Sigmoid colon (tissue), 4 donors: ENCODE results near the gene ZNF235.

Experiments used
- EP300 ChIP-seq, 4 donors: sonication (generic); formaldehyde crosslinking; IDR thresholded peaks; one replicate each; pipeline ENCODE4 v1.6.1; 2017; ENCODE audit warnings: antibody characterized with exemption in 4 of 4
- POLR2A ChIP-seq, 2 donors: fragments of 450-650 bp; IDR thresholded peaks; one replicate each; pipeline ENCODE4 v1.6.1; 2016; ENCODE audit warnings: antibody characterized with exemption in 2 of 2, mild to moderate bottlenecking in 2 of 2, moderate library complexity in 2 of 2
- POLR2AphosphoS5 ChIP-seq, 4 donors: sonication (generic); formaldehyde crosslinking; IDR thresholded peaks; one replicate each; pipeline ENCODE4 v1.6.1; 2017; ENCODE audit warnings: antibody characterized with exemption in 4 of 4
- TF ChIP-seq, protein P1 (sequence below), 4 experiments: fragments of 450-650 bp in 3 of 4; fragments of 200-600 bp in 1 of 4; IDR thresholded peaks; one replicate each; pipeline ENCODE4 v1.5.1; 2016 to 2019; ENCODE audit warnings: antibody characterized with exemption in 4 of 4, mild to moderate bottlenecking in 3 of 4, moderate library complexity in 2 of 4

DNA sequence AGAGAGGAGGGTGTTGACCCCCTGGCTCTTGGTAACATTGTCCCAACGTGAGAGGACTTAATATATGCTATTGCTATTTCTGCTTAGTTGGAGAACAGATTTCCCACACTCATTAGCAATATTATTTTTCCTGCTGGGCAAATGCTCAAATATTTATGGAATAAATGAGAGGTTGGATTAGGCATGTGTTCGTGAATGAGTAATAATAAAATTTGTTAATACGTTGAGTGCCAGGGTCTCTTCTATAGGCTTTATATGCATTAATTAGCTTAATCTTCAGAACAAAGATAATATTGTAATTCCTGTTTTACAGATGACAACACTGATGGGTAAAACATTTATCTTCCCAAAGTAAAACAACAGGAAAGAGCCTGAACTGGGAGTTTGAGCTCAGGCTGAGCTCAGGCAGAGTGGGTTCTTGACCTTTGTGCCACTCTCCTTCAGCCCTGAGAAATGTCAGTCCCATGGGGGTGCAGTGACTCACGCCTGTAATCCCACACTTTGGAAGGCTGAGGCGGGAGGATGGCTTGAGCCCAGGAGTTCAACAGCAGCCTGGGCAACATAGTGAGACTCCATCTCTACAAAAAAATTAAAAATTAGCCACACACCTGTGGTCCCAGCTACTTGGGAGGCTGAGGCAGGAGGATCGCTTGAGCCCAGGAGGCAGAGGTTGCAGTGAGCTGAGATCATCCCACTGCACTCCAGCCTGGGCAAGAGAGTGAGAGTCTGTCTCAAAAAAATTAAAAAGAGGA is 44.0 kb downstream of the ZNF235 start:
- no peak for TF ChIP-seq POLR2A (IDR thresholded peaks at IDR 0.05)
- TF ChIP-seq, protein P1, sequence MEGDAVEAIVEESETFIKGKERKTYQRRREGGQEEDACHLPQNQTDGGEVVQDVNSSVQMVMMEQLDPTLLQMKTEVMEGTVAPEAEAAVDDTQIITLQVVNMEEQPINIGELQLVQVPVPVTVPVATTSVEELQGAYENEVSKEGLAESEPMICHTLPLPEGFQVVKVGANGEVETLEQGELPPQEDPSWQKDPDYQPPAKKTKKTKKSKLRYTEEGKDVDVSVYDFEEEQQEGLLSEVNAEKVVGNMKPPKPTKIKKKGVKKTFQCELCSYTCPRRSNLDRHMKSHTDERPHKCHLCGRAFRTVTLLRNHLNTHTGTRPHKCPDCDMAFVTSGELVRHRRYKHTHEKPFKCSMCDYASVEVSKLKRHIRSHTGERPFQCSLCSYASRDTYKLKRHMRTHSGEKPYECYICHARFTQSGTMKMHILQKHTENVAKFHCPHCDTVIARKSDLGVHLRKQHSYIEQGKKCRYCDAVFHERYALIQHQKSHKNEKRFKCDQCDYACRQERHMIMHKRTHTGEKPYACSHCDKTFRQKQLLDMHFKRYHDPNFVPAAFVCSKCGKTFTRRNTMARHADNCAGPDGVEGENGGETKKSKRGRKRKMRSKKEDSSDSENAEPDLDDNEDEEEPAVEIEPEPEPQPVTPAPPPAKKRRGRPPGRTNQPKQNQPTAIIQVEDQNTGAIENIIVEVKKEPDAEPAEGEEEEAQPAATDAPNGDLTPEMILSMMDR (IDR thresholded peaks at IDR 0.05): no peak
- no peak for TF ChIP-seq EP300 (IDR thresholded peaks at IDR 0.05)
- no peak for TF ChIP-seq POLR2AphosphoS5 (IDR thresholded peaks at IDR 0.05)
